Astrocyte of the hippocampus (primary cell): ENCODE measurements around the gene DNASE1L3.
"Not testable (repeated sequence)": the region's sequence is repeated elsewhere in the genome, so short reads cannot be mapped to it uniquely, and the experiment has no call there.

Experiments used
- DNase-seq: peaks from one replicate; pipeline ENCODE4 v3.0.0; 2011; ENCODE audit warnings: low read depth, low spot score

The DNASE1L3 gene, protein sequence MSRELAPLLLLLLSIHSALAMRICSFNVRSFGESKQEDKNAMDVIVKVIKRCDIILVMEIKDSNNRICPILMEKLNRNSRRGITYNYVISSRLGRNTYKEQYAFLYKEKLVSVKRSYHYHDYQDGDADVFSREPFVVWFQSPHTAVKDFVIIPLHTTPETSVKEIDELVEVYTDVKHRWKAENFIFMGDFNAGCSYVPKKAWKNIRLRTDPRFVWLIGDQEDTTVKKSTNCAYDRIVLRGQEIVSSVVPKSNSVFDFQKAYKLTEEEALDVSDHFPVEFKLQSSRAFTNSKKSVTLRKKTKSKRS

GRCh38 chr3:58210761-58211460 is at the start of gene DNASE1L3:
Gene DNASE1L3, minus strand, starts transcription at chr3:58210972. Its CDS starts 66 bp downstream, at chr3:58210906.
- no peak for DNase-seq

- DNase-seq: peak; percentile 79
Measured at GRCh38 chr3:58260261-58260731, 49.5 kb upstream of the DNASE1L3 start.

GRCh38 chr3:58258392-58259055 is 47.8 kb upstream of the DNASE1L3 start:
- DNase-seq: no peak

DNA sequence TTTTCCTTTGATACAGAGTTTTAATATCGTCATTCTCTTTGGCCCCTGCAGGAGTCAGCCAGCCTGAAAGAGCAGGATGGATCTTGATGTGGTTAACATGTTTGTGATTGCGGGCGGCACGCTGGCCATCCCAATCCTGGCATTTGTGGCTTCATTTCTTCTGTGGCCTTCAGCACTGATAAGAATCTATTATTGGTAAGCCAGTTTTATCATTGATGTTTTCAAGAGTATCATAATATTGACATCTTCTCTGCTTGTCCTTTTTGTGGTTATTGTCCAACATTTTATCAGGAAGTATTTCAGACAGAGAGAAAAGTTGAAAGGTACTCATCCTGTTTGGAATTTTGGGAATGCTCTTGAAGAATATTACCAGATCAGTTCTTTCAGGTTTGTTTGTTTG is 45.7 kb upstream of the DNASE1L3 start:
- DNase-seq: no peak

DNA sequence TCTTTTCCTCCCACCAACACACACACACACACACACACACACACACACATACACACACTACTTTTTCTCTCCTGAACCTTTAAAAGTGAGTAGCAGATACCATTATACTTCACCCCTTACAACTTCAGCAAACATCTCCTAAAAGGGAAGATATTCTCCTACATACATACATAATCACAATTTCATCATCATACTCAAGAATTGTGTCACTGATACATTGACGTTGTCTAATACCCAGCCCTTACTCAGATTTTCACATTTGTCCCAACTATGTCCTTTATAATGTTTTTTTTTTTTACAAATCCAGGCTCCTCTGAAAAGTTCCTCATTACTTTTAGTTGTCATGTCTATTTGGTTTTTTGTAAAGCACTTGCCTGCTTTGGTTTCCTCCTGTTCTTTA is 45.3 kb upstream of the DNASE1L3 start:
- DNase-seq: no peak

- DNase-seq: no peak
Measured at GRCh38 chr3:58254144-58254543, 43.4 kb upstream of the DNASE1L3 start.

- no peak for DNase-seq
Measured at GRCh38 chr3:58251631-58252035, 40.9 kb upstream of the DNASE1L3 start.

DNA sequence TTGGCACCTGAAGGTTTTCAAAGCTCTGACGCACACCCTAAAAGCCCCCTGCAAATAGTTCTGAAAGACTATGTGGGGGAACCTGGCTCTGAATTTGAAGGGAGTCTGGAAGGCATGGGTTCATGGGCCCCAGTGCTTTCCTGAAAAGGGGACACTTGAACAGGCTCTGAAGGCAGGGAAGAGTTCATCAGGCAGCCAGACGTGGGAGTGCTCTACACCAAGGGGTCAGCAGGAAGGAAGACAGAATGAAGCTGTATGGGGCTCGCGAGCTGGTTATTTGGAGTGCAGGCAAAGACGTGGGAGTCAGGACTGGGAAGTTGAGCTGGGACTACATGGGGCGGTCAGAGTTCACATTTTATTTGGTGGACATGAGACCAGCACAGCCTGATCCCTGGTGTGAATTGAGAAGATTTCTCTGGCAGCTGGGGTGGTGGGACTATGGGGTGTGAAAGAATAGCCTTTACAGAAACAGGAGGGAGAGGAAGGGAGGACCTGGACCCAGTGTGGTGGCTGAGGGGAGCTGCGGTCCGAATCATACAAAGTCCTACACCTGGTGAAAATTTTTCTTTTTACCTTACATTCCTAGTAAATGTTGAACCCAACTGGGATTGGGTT is 39.4 kb upstream of the DNASE1L3 start:
- DNase-seq: no peak

DNA sequence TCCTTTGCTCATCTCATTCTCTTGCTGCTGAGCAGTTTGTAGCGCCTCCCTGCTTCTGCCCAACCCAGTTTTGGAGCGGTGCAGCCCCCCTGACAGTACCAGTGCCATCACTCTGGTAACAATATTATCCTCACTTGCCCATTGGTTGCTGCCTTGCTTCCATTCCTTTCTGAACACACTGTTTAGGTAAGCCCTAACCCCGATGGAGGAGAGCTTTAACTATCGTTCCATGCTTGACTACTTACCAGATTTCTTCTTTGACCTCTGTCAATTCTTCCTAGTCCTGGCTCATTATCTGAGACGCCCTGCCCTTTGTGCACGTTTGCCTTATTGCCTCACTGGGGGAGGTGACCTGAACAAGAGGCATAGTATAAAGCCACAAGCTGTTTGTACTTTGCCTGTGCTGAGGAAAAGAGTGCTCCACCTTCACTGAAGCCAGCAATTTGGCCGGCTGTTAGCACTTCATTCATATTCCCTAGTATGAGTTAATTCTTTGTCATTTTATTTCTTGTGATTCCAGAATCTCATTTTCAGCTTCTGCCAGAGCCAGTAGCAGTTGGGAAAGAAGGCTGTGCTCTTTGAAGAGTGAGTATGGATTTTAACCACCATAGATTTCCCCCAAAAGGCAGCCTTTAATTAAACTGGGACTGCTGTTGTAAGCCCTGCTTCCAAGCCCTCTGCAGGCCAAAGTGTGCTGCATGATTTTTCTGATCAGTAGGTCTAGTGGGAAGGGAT is 38.8 kb upstream of the DNASE1L3 start:
- DNase-seq: peak; percentile 47

DNA sequence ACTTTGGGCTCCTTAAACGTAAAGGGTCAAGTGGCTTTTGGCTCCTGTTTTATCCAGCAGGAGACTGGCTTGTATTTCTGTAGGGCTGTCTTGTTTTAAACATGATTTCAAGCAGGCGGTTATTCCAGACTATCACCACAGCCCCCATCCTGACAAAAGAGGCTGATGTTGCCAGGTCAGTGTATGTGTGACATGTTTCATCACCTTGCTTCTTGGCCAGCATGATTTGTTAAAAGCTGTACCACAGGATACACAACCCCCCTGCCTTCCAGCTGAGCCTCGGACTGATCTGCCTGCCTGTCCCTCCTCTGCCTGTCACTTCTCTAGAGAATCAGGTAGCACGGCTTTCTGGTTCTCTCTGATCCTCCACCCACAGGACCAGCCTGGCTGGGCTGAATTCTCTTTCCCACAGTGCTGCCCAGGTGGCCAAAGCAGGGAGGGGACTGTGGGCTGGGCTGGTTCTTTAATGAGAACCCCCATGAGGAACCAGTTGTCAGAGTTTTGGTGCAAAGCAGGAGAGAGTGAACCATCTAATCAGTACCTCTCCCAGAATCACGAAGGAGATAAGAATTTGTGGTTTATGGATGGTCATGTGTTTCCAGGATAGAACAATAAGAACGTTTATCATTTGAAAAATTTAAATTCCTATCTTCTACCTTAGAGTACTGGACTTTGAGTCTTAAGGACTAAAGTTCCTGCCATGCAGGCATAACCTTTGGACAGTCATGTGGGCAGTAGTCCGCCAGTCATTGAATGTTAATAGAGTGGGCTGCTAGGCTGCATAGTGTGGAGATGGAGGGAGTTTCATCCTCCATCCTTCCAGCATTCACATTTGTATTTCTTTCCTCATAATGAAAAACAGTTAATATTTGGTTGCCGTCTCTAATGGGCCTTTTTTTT is 35.6 kb upstream of the DNASE1L3 start:
- no peak for DNase-seq

- DNase-seq: no peak
Measured at GRCh38 chr3:58243976-58244585, 33.3 kb upstream of the DNASE1L3 start.

DNA sequence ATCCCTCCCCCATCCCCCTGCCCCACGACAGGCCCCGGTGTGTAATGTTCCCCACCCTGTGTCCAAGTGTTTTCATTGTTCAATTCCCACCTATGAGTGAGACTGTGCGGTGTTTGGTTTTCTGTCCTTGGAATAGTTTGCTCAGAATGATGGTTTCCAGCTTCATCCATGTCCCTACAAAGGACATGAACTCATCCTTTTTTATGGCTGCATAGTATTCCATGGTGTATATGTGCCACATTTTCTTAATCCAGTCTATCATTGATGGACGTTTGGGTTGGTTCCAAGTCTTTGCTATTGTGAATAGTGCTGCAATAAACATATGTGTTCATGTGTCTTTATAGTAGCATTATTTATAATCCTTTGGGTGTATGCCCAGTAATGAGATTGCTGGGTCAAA is 32.1 kb upstream of the DNASE1L3 start:
- not testable (repeated sequence) for DNase-seq

- DNase-seq: no peak
Measured at GRCh38 chr3:58242340-58242739, 31.6 kb upstream of the DNASE1L3 start.

- DNase-seq: no peak
Measured at GRCh38 chr3:58241306-58242044, 30.7 kb upstream of the DNASE1L3 start.

DNA sequence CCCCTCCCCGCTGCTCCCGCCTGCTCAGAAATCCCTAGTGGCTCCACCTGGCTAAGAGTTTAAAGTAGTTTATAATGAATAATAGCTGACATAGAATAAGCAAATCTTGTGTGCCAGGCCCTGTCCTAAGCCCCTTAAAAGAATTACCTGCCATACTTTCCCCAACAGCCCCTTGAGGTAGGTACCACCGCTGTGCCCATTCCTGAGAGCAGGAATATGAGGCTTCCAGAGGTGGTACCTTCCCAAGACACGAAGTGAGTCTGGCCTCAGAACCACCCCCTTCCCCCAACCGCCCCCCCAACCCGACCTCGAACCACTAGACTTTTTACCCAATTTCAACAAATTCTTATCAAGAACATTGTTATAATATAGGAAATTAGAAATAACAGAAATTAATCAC is 28.1 kb upstream of the DNASE1L3 start:
- DNase-seq: no peak

- DNase-seq: peak; percentile 37
Measured at GRCh38 chr3:58237941-58238681, 27.3 kb upstream of the DNASE1L3 start.

- peak; percentile 89 for DNase-seq
Measured at GRCh38 chr3:58237238-58237940, 26.6 kb upstream of the DNASE1L3 start, which contains the start of gene ABHD6. Gene ABHD6, plus strand, starts transcription at chr3:58237792. Its CDS starts 18,795 bp downstream, at chr3:58256587.
